ENCODE results near the gene JSRP1.

DNA sequence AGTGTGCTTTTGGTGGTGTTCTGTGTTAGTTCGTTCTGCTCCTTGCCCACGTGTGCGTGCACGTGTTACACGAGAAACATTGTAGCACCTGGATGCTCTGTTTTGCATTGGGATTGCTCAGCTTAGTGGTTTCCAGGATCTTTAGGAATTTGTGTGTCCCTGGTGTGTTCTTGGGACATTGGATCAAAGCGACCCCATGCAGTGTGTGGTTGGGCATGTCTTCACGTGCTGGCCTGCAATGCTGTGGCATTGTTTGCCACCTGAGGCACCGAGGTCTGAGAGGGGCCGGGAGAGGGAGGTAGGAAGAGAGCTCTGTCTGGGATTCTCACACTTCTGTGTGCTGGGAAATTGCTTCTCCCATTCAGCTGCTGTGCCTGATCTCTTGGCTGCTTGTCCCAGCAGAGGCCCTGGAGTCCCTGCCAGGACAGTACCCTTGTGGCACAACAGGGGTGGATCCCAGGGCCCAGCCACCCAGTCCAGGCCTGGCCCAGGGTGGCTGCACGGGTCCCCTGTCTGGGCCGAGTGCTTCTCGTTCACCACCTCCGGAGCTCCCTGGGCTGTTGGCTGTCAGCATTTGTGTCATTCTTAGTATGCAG, 31.4 kb downstream of the JSRP1 start:
- no peak for TF ChIP-seq CTCF (IDR thresholded peaks at IDR 0.05; ENCODE audit: low read depth, low read length, poor library complexity, severe bottlenecking)
- no peak for TF ChIP-seq EZH2phosphoT487 (IDR thresholded peaks at IDR 0.05; ENCODE audit: borderline replicate concordance, low read length)
